Urinary bladder (tissue), 4 donors: ENCODE results near the gene MAP2K6. TPM values are rescaled to one million over a fixed set of nuclear protein-coding genes. Genes with fewer than 3 reads are reported as not detected.

Source experiments
- DNase-seq: peaks from one replicate; pipeline ENCODE4 v3.0.0-alpha.2; 2015; ENCODE audit errors: extremely low spot score
- H3K27ac ChIP-seq: one replicate; pipeline ENCODE4 v1.5.1; 2013; ENCODE audit warnings: low read depth, mild to moderate bottlenecking, moderate library complexity
- H3K36me3 ChIP-seq: one replicate; pipeline ENCODE4 v1.6.1; 2013; ENCODE audit warnings: mild to moderate bottlenecking, moderate library complexity; ENCODE audit not compliant: insufficient read depth
- H3K4me1 ChIP-seq: one replicate; pipeline ENCODE4 v1.6.1; 2013; ENCODE audit warnings: mild to moderate bottlenecking, moderate library complexity; ENCODE audit not compliant: insufficient read depth
- H3K4me3 ChIP-seq: one replicate; pipeline ENCODE4 v1.5.1; 2013; ENCODE audit warnings: low read depth, low read length
- WGBS: extraction: QIAGEN DNeasy Blood & Tissue Kit; methylation state at CpG from one replicate; pipeline ENCODE4 v1.1.7; 2013; 5-methylcytosine and 5-hydroxymethylcytosine counted together
- polyA plus RNA-seq: library from polyadenylated mRNA; stranded (reverse); fragments of 200-250 nt; gene quantifications from one replicate; pipeline ENCODE4 v1.2.3, GENCODE V29; 2013
- total RNA-seq: library from RNA; depleted of rRNA; stranded (reverse); fragments of >200 nt; gene quantifications from one replicate; pipeline ENCODE4 v1.2.3, GENCODE V29; 2014
- donor health status: healthy with polysubstance abuse.
- donor health status: healthy.

Gene MAP2K6
- total and polyA plus RNA-seq, 2 donors = 2.6 to 32.3 TPM

GRCh38 chr17:69435971-69436696, 21.6 kb downstream of the MAP2K6 start:
- Histone ChIP-seq H3K4me3 (no peak overlapping the region), H3K4me1 (no peaks in the 10 kb centered on the region), H3K27ac (no peak overlapping the region), H3K36me3 (no peaks in the 10 kb centered on the region)
- no peak for DNase-seq
- WGBS = 57% methylated on average over 5 of the region's 5 CpGs

DNA sequence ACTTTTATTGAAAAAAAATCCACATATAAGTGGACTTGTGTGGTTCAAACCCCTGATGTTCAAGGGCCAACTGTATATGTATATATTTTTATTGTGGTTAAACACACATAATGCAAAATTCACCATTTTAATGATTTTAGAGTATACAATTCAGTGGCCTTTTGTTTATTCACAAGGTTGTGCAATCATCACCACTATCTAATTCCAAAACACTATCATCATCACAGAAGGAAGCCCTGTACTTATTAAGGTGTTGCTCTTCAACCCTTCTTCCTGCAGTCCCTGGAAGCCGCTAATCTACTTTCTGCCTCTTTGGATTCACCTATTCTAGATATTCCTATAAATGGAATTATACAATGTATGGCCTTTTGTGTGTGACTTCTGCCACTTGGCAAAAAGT, 23.0 kb downstream of the MAP2K6 start:
- no peak overlapping the region for H3K4me3 ChIP-seq
- WGBS = 100% methylated on average over 1 of the region's 1 CpG
- H3K36me3 ChIP-seq = no peaks in the 10 kb centered on the region
- DNase-seq = no peak
- H3K27ac ChIP-seq = no peak overlapping the region
- H3K4me1 ChIP-seq = no peaks in the 10 kb centered on the region

GRCh38 chr17:69438776-69439175, 24.3 kb downstream of the MAP2K6 start:
- Histone ChIP-seq H3K4me3 (no peak overlapping the region), H3K4me1 (no peaks in the 10 kb centered on the region), H3K27ac (no peak overlapping the region), H3K36me3 (no peaks in the 10 kb centered on the region)
- WGBS = 83% methylated on average over 4 of the region's 4 CpGs
- no peak for DNase-seq

DNA sequence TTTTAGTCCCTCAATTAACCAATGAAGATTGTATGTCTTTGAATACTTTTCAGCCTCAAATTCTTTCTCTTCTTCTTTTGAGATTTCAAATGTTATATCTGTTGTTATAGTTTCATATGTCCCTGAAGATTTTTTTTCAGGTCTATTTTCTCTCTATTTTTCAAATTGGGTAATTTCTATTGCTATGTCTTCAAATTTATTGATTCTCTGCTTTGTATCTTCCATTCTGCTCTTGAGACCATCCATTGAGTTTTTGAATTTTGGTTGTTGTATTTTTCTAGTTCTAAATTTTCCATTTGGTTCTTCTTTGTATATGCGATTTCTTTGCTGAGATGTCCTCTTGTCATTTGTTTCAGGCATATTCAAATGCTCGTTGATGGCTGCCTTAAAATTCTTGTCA, 26.7 kb downstream of the MAP2K6 start:
- H3K4me3 ChIP-seq = no peak overlapping the region
- no peaks in the 10 kb centered on the region for H3K36me3 ChIP-seq
- H3K27ac ChIP-seq = no peak overlapping the region
- DNase-seq = no peak
- 96% methylated on average over 2 of the region's 2 CpGs for WGBS
- no peaks in the 10 kb centered on the region for H3K4me1 ChIP-seq

- H3K36me3 ChIP-seq = no peaks in the 10 kb centered on the region
- no peak overlapping the region for H3K4me3 ChIP-seq
- H3K27ac ChIP-seq = no peak overlapping the region
- no peak for DNase-seq
- WGBS = 83% methylated on average over 4 of the region's 4 CpGs
- no peaks in the 10 kb centered on the region for H3K4me1 ChIP-seq
These were observed 28.6 kb downstream of the MAP2K6 start for GRCh38 chr17:69443138-69443537.

- Histone ChIP-seq H3K4me3 (no peak overlapping the region), H3K36me3 (no peaks in the 10 kb centered on the region), H3K4me1 (no peaks in the 10 kb centered on the region), H3K27ac (no peak overlapping the region)
- 68% methylated on average over 1 of the region's 1 CpG for WGBS
- DNase-seq = no peak
These were observed 29.5 kb downstream of the MAP2K6 start for GRCh38 chr17:69444023-69444422.

DNA sequence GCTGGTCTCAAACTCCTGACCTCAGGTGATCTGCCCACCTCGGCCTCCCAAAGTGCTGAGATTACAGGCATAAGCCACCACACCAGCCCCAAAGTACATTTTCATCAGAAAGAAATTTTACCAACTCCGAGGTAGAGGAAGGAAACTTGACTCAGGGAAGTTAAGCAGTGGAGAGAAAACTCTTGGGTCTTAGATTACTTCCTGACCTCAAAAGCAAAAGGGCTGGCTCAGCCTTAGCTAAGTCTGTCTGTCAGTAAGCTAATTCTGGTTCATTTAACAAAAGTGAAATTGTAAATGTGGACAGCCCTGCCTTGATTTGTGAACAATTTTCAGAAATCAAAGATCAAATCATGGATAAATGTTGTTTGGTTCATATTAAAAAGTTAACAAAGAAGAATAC, 30.6 kb downstream of the MAP2K6 start:
- Histone ChIP-seq H3K36me3 (no peaks in the 10 kb centered on the region), H3K4me3 (no peak overlapping the region), H3K4me1 (no peaks in the 10 kb centered on the region), H3K27ac (no peak overlapping the region)
- DNase-seq = no peak
- WGBS = 86% methylated on average over 2 of the region's 2 CpGs

GRCh38 chr17:69447726-69448125, 33.2 kb downstream of the MAP2K6 start:
- DNase-seq = no peak
- WGBS = 30% methylated on average over 5 of the region's 5 CpGs
- Histone ChIP-seq H3K36me3 (no peaks in the 10 kb centered on the region), H3K4me3 (no peak overlapping the region), H3K27ac (no peak overlapping the region), H3K4me1 (no peaks in the 10 kb centered on the region)

DNA sequence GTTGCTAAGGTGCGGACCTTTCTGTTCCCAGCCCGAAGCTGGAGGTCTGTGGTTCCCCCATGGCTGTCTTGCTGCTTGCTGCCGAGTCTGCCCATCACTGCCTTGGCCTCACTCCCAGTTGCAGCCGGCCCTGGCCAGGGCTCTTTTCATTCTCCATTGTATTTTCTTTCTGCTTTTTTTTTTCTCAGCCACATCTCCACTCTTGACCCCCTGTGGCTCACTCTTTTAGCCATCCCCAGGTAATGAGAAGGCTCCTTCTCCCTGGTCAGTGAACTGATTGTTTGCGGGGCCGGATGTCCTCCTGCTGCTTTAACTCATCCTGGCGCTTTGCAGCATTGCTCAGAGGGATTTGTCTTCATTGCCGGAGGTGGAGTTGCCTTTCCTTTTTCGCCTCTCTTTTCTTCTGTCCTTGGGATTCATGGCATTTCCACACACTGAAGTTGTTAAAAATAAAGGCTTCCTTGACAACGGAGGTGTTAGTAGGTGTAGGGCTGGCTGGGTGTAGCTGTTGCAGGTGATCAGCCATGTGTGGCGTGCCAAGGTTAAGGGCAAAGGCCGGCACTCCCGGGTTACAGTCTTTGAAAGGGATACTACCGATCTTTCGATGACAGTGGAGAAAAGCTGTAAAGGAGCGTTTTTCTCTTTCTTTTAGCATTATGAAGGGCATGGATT, 34.1 kb downstream of the MAP2K6 start:
- Histone ChIP-seq H3K36me3 (no peaks in the 10 kb centered on the region), H3K4me3 (no peak overlapping the region), H3K27ac (no peak overlapping the region), H3K4me1 (no peaks in the 10 kb centered on the region)
- no peak for DNase-seq
- 46% methylated on average over 16 of the region's 16 CpGs for WGBS

GRCh38 chr17:69450131-69450530, 35.6 kb downstream of the MAP2K6 start:
- no peak for DNase-seq
- no peaks in the 10 kb centered on the region for H3K36me3 ChIP-seq
- no peak overlapping the region for H3K27ac ChIP-seq
- no peaks in the 10 kb centered on the region for H3K4me1 ChIP-seq
- 90% methylated on average over 4 of the region's 4 CpGs for WGBS
- H3K4me3 ChIP-seq = no peak overlapping the region

DNA sequence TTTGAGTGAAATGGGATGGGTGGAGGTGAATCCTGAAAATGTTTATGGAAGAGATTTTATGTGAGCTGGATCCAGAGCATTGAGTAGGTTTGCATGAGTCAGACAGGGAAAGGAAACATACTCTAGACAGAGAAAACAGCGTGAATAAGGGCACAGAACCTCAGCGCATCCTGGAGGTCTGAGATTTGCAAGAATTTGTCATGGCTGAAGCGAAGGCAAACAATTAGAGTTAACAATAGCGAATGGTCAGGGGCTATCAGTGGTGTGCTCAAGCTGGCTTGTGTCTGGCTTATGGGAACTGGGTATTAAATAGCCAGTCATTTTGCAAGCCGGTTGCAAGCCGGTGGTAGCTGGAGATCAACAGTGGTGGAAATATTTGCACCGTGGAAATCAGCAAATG, 36.4 kb downstream of the MAP2K6 start:
- DNase-seq = no peak
- no peak overlapping the region for H3K27ac ChIP-seq
- H3K36me3 ChIP-seq = no peaks in the 10 kb centered on the region
- WGBS = 91% methylated on average over 7 of the region's 7 CpGs
- no peak overlapping the region for H3K4me3 ChIP-seq
- no peaks in the 10 kb centered on the region for H3K4me1 ChIP-seq

DNA sequence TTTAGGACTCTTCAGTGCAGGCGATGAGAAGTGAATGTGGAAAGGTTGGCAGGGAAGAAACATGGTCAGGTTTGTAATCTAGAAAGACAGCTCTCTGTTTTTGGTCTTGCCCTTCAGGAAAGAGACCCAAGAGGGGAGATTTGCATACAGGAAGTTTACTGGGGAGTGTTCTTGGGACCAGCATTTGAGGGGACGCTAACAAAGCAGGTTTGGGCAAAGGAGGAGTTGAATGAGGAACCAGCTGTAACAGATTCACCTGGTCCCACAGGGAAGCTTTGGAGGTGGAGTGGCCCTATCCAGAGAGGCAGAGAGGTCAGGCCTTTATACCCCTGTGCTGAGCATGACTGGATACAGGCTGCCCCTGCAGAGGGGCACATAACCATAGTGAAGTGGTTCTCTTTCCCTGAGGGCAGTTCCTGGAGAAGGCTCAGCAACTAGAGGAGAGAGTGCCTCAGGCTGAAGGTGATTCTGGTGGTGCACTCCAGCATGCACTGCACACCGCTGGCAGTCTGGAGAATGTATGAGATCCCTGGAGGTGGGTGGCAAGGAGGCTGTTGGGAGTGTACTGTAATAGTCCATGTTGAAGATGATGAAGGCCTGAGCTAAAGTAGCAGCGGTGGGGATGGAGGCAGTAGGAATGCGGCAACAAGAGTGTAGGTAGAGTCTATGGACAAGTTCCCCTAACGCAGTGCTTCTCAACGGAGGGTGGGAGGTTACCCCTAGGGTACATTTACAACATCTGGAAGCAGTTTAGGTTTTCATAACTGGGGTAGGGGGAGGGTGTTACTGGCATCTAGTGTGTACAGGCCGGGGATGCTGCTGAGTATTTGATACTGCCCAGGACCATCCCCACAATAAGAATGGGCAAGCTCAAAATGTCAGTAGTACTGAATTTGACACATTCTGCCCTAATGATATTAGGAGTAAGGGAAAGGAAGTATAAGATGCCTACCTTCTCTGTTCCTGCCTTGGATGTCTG, 37.2 kb downstream of the MAP2K6 start:
- Histone ChIP-seq H3K27ac (no peak overlapping the region), H3K4me3 (no peak overlapping the region), H3K4me1 (no peaks in the 10 kb centered on the region), H3K36me3 (no peaks in the 10 kb centered on the region)
- DNase-seq = no peak
- 91% methylated on average over 8 of the region's 8 CpGs for WGBS

DNA sequence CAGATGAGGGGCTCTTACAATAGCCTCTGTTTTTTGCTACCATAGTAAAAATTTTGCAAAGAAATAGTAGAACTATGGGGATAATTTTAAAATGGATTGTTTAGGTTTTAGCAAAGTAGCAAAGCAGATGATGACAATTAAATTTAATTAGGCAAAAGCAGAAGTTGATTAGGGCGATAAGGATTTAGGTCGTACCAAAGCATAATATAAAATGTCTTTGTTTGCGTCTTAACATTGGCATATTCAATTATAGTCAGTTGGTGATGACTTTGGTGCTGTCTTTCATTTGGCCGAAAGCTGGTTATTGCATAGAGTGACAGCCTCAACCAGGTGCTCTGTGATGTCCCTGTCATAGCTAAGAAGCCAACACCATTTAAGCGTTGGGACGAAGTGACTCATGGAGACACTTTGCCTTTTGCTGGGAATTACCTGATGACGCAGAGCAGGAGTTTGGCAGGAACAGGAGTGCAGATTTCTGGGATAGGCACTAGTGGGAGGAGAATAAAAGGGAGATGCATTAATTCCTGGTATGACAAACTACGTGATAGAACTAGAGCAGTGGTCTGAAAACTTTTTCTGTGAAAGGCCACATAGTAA, 38.3 kb downstream of the MAP2K6 start:
- Histone ChIP-seq H3K4me3 (no peak overlapping the region), H3K36me3 (no peaks in the 10 kb centered on the region), H3K4me1 (no peaks in the 10 kb centered on the region), H3K27ac (no peak overlapping the region)
- WGBS = 93% methylated on average over 8 of the region's 8 CpGs
- no peak for DNase-seq
